Heart left ventricle (tissue), 13 donors: ENCODE results near the gene TSC22D1.

Experiments
- CTCF ChIP-seq, 12 donors: fragments of 200-600 bp; sonication (generic) in 4 of 12; IDR thresholded peaks; one replicate each; pipeline versions ENCODE4 v1.5.0 to v1.8.0; 2018 to 2022; ENCODE audit warnings: antibody characterized with exemption in 12 of 12, mild to moderate bottlenecking in 5 of 12
- POLR2A ChIP-seq, 2 donors: fragments of 450-650 bp; IDR thresholded peaks; one replicate each; pipeline ENCODE4 v1.6.1; 2017; ENCODE audit warnings: antibody characterized with exemption in 2 of 2, mild to moderate bottlenecking in 2 of 2, moderate library complexity in 2 of 2
- donor health status: ischemic (EF 13 %, LVEDD 7.1; RV severe dilation, severe dysfunction).
- donor health status: DM: no; HTN: yes; CAD: no.
- donor health status: DM: no; HTN: no; CAD: no.
- donor health status: ischemic (EF 25% LVEDD 6.9; RV normal size, moderate dysfunction).
- donor health status: ischemic (EF 25% LVEDD 5.7; RV mildly dilated, moderate dysfunction).
- donor health status: ischemic (EF 35%, LVEDD 5.7; RV mildly dilated, moderate dysfunction).
- donor health status: nonischemic (EF 11% LVEDD 7.7; RV severe dilation, severe dysfunction).
- donor health status: DM: yes; HTN: yes; CAD: no.
- donor health status: PGD.
- donor health status: ischemic (EF 29% LVEDD 5.4; RV normal size, mild dysfunction).
- donor health status: nonischemic (EF 23%, LVEDD 6.1; RV moderate dilation, normal function).

- no peak for TF ChIP-seq CTCF (IDR thresholded peaks at IDR 0.05)
- TF ChIP-seq POLR2A (IDR thresholded peaks at IDR 0.05) = no peak
Observed at GRCh38 chr13:44484562-44485138, 91.5 kb downstream of the TSC22D1 start.
